GM12872 (cell line): ENCODE measurements around the gene EP400.

Experiments
- TF ChIP-seq, protein P1 (sequence below): IDR thresholded peaks from 3 replicates; pipeline ENCODE4 v1.5.1; 2011; ENCODE audit warnings: low read depth, mild to moderate bottlenecking, low read length, moderate library complexity; ENCODE audit not compliant: insufficient read depth

The EP400 gene

DNA sequence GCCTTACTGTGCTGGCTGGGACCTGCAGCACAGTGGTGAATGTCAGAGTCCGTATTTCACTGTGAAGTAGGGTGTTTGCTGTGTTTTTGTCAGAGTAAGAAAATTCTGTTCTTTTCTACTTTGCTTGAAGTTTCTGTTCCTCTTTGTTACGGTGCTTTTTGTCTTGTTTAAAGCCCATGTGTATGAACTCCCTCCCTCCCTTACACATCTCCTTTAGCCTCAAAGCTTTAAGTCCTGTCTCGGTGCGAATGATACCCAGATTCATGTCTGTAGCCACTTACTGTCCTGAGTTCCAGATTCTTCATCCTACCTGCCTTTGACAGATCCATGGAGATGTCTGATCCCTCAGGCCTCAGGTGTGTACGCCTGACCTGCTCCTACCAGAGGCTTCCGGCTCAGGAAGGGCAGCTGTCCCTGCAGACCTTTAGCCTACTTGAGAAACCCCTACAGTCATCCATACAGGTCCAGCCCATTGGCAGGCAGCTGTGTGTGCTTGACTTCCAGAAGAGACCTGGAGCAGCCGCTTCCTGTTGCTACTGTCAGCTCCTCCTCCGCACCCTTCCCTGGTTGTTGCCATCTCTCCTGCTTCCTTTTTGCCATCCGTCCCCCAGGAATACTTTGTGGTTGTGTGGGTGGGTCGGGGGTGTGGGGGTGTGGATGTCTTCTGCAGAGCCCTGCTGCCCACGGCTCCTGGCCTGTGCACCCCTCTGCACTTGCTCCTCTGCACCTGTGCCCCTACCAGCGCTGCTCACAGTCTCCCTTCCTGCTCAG, 121.5 kb downstream of the EP400 start:
- TF ChIP-seq, protein P1, sequence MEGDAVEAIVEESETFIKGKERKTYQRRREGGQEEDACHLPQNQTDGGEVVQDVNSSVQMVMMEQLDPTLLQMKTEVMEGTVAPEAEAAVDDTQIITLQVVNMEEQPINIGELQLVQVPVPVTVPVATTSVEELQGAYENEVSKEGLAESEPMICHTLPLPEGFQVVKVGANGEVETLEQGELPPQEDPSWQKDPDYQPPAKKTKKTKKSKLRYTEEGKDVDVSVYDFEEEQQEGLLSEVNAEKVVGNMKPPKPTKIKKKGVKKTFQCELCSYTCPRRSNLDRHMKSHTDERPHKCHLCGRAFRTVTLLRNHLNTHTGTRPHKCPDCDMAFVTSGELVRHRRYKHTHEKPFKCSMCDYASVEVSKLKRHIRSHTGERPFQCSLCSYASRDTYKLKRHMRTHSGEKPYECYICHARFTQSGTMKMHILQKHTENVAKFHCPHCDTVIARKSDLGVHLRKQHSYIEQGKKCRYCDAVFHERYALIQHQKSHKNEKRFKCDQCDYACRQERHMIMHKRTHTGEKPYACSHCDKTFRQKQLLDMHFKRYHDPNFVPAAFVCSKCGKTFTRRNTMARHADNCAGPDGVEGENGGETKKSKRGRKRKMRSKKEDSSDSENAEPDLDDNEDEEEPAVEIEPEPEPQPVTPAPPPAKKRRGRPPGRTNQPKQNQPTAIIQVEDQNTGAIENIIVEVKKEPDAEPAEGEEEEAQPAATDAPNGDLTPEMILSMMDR: no peak

- TF ChIP-seq, protein P1: no peak
These were observed 122.2 kb downstream of the EP400 start for GRCh38 chr12:132071830-132072384.

DNA sequence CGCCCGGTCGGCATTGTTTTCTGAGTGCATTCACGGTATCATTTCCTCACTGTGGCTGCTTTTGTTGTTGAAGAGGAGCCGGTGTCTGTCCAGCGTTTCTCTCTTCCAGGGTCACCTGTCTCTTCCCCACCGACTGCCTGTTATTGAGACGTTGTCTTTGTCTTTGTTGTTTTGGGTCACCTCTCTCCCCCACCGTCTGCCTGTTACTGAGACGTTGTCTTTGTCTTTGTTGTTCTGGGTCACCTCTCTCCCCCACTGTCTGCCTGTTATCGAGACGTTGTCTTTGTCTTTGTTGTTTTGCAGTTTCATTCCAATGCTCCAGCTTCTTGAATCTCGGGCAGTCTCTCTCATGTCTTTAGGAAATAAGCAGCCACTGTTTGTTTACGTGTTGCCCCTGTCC, 124.5 kb downstream of the EP400 start:
- TF ChIP-seq, protein P1: no peak

- TF ChIP-seq, protein P1: no peak
These were observed 125.4 kb downstream of the EP400 start for GRCh38 chr12:132075026-132075713.

DNA sequence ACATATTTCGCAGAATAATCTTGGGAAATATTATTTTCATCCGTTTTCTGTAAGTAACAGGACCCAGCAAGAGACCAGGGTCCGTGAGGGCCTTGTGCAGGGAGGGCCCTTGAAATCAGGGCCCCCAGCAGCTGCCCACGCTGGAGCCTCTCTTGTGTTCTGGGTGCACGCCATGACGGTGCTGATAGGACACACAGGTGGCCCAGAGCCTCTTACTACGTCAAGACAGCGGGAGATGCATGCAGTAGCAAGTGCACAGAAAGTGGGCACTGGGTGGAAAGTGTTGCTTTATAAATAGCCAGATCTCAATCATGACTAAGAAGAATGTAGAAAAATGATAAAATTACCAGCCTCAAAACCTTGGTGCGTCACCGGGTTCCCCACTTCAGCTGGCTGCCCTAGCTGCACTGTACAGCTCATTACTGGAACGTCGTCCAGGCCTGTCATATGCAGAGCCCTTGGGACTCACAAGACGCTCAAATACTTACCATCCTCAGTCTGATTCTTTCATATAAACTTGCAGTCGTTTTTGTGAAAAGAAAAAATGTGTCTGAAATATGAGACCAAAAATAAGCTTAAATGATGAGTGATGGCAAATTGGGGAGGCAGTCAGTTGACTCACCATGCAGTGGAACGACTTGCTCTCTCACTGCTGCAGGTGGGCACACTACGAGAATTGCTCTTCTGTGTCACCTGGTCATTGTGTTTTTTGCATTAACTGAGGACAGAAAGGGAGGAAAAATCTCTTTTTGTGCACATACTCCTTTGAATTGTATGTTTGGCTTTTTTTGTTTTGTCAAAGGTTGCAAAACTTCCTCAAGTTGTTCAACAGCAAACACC, 126.2 kb downstream of the EP400 start:
- TF ChIP-seq, protein P1: no peak

DNA sequence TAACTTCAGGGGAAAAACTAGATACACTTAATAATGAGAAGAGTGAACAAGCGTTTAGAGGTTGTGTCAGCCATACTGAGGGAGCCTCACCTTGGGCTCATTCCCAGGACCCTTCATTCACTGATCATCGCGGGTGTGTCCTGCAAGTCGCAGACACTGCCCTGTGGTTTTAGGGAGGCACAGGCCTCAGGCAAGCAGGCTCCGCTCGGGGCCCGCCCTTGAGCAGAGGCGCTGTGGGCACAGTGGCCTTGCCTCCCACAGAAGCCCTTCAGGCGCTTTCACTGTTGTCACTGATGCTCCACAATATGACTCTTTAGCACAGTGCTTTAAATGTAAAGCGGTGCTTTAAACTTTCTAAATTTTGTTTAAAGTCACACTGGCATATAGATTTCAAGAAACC, 127.0 kb downstream of the EP400 start:
- TF ChIP-seq, protein P1: no peak

DNA sequence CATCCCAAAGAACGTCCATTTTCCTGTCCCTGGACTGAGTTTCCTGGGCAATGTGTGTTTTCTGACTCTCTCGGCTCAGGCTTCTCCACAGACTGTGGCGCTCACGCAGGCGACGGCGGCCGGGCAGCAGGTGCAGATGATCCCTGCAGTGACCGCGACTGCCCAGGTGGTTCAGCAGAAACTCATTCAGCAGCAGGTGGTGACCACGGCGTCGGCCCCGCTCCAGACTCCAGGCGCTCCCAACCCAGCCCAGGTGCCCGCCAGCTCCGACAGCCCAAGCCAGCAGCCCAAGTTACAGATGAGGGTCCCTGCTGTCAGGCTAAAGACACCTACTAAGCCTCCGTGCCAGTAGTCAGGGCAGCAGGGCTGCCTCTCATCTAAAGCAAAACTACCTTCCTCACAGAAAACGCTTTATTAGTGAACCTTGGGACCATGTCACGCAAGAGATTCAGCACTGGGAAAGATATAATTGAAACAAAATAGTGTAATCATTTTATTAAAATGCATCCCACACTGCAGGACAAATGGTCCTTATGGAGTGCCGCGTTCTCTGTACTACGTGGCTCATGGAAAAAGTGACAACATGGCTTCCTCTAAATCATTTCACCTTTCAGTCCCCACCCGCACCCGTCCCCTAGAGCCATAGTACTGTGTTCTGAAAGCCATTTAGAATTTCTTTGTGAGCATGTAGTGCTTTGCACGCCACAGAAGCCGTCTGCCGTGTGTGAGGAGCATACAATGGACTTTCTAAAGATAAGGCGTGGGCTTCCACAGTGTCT, 127.8 kb downstream of the EP400 start:
- TF ChIP-seq, protein P1: no peak
